Measurements from ENCODE around the gene PRODH2.

- TF ChIP-seq, protein P1, sequence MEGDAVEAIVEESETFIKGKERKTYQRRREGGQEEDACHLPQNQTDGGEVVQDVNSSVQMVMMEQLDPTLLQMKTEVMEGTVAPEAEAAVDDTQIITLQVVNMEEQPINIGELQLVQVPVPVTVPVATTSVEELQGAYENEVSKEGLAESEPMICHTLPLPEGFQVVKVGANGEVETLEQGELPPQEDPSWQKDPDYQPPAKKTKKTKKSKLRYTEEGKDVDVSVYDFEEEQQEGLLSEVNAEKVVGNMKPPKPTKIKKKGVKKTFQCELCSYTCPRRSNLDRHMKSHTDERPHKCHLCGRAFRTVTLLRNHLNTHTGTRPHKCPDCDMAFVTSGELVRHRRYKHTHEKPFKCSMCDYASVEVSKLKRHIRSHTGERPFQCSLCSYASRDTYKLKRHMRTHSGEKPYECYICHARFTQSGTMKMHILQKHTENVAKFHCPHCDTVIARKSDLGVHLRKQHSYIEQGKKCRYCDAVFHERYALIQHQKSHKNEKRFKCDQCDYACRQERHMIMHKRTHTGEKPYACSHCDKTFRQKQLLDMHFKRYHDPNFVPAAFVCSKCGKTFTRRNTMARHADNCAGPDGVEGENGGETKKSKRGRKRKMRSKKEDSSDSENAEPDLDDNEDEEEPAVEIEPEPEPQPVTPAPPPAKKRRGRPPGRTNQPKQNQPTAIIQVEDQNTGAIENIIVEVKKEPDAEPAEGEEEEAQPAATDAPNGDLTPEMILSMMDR (IDR thresholded peaks at IDR 0.05; ENCODE audit: poor library complexity), result no peak
- no peak for TF ChIP-seq EZH2 (IDR thresholded peaks at IDR 0.05; ENCODE audit: borderline replicate concordance)
- no peak for TF ChIP-seq EZH2phosphoT487 (IDR thresholded peaks at IDR 0.05; ENCODE audit: low read depth, severe bottlenecking, unreplicated experiment)
Measured at GRCh38 chr19:35852029-35852780, 39.6 kb upstream of the PRODH2 start, which contains the start of gene NPHS1.

All from hepatocyte (in vitro differentiated cells).